IMR-90 (cell line): ENCODE measurements around the gene TDRD12.
"Not testable (repeated sequence)": the region's sequence is repeated elsewhere in the genome, so short reads cannot be mapped to it uniquely, and the experiment has no call there.

ENCODE experiments used
- RAD21 ChIP-seq: IDR thresholded peaks from 2 replicates; pipeline ENCODE4 v1.6.1; 2012; ENCODE audit warnings: low read length, improper control_type of control experiment
- TF ChIP-seq, protein P1 (sequence below): conservative IDR thresholded peaks from 2 replicates; pipeline ENCODE4 v1.5.1; 2012; ENCODE audit warnings: mild to moderate bottlenecking, low read depth, low read length, improper control_type of control experiment

DNA sequence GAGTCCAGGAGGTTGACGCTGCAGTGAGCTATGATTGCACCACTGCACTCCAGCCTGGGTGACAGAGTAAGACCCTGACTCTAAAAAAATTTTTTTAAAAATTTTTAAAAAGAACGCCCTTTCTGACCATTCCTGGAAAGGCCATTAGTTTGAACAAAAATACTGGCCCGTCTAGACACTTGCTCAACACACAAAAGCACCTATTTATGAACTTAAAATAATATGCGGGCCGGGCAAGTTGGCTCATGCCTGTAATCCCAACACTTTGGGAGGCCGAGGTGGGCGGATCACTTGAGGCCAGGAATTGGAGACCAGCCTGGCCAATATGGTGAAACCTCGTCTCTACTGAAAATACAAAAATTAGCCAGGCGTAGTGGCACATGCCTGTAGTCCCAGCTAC is 147.9 kb downstream of the TDRD12 start:
- TF ChIP-seq, protein P1, sequence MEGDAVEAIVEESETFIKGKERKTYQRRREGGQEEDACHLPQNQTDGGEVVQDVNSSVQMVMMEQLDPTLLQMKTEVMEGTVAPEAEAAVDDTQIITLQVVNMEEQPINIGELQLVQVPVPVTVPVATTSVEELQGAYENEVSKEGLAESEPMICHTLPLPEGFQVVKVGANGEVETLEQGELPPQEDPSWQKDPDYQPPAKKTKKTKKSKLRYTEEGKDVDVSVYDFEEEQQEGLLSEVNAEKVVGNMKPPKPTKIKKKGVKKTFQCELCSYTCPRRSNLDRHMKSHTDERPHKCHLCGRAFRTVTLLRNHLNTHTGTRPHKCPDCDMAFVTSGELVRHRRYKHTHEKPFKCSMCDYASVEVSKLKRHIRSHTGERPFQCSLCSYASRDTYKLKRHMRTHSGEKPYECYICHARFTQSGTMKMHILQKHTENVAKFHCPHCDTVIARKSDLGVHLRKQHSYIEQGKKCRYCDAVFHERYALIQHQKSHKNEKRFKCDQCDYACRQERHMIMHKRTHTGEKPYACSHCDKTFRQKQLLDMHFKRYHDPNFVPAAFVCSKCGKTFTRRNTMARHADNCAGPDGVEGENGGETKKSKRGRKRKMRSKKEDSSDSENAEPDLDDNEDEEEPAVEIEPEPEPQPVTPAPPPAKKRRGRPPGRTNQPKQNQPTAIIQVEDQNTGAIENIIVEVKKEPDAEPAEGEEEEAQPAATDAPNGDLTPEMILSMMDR = not testable (repeated sequence)
- TF ChIP-seq RAD21 = not testable (repeated sequence)
